Naive thymus-derived CD4-positive, alpha-beta T cell (primary cell): ENCODE results near the gene DNAJC5. TPM values are rescaled to one million over a fixed set of nuclear protein-coding genes. Genes with fewer than 3 reads are reported as not detected.
"Not testable (repeated sequence)": the region's sequence is repeated elsewhere in the genome, so short reads cannot be mapped to it uniquely, and the experiment has no call there.

ENCODE experiments used
- ATAC-seq: fragments of 150-1000 bp; cut with Tn5 transposase; 2 replicates; pipeline ENCODE4 v1.10.0; 2021; ENCODE audit warnings: mild to moderate bottlenecking, moderate library complexity
- CTCF ChIA-PET: fragments of 350-600 bp; sonication (Branson Sonifier 250); formaldehyde crosslinking; loops from one replicate; lab custom pipeline; 2021; ENCODE audit warnings: antibody characterized with exemption; lab: Charles Lee
- POLR2A ChIA-PET: fragments of 350-600 bp; sonication (Branson Sonifier 250); formaldehyde crosslinking; loops from one replicate; lab custom pipeline; 2021; ENCODE audit warnings: antibody characterized with exemption, inconsistent platforms; lab: Charles Lee
- DNase-seq, 9 donors: peaks; one replicate each; pipeline versions ENCODE4 v3.0.0 to v3.0.0-alpha.2; 2020 to 2022; ENCODE audit warnings: mixed read lengths in 1 of 9
- H3K27ac ChIP-seq: one replicate; pipeline ENCODE4 v1.7.0; 2013; ENCODE audit warnings: mild to moderate bottlenecking, low read depth, low read length, moderate library complexity
- H3K27me3 ChIP-seq, 2 donors: one replicate each; pipeline ENCODE4 v1.7.0; 2013; ENCODE audit warnings: low read length in 2 of 2, mild to moderate bottlenecking in 2 of 2, moderate library complexity in 2 of 2; ENCODE audit not compliant: control insufficient read depth in 2 of 2, insufficient read depth in 2 of 2
- H3K36me3 ChIP-seq, 3 experiments: 1 replicate in 2 of 3; 2 replicates in 1 of 3; pipeline ENCODE4 v1.7.0; 2013; ENCODE audit warnings: low read length in 3 of 3, mild to moderate bottlenecking in 3 of 3, moderate library complexity in 1 of 3; ENCODE audit not compliant: insufficient read depth in 3 of 3, control insufficient read depth in 2 of 3
- H3K4me1 ChIP-seq, 2 donors: one replicate each; pipeline ENCODE4 v1.7.0; 2013; ENCODE audit warnings: low read length in 2 of 2, mild to moderate bottlenecking in 2 of 2, moderate library complexity in 1 of 2; ENCODE audit not compliant: control insufficient read depth in 2 of 2, insufficient read depth in 2 of 2
- H3K4me3 ChIP-seq: 2 replicates; pipeline ENCODE4 v1.7.0; 2013; ENCODE audit warnings: mild to moderate bottlenecking, low read length
- H3K9me3 ChIP-seq, 3 experiments: 1 replicate in 2 of 3; 2 replicates in 1 of 3; pipeline ENCODE4 v1.7.0; 2013; ENCODE audit warnings: low read length in 3 of 3; ENCODE audit not compliant: control insufficient read depth in 2 of 3
- H3K27ac Mint-ChIP-seq, 9 donors: one replicate each; pipeline ENCODE4 v1.8.0; 2020 to 2022; ENCODE audit warnings: mixed read lengths in 9 of 9, mild to moderate bottlenecking in 8 of 9, moderate library complexity in 5 of 9, inconsistent platforms in 2 of 9
- H3K27me3 Mint-ChIP-seq, 5 donors: one replicate each; pipeline ENCODE4 v1.8.0; 2021 to 2022; ENCODE audit warnings: mixed read lengths in 5 of 5, mild to moderate bottlenecking in 1 of 5
- H3K36me3 Mint-ChIP-seq, 5 donors: one replicate each; pipeline ENCODE4 v1.8.0; 2020 to 2022; ENCODE audit warnings: mixed read lengths in 5 of 5, mild to moderate bottlenecking in 3 of 5, inconsistent platforms in 1 of 5
- H3K4me1 Mint-ChIP-seq, 7 donors: one replicate each; pipeline ENCODE4 v1.8.0; 2020 to 2022; ENCODE audit warnings: mixed read lengths in 7 of 7, mild to moderate bottlenecking in 3 of 7, inconsistent platforms in 1 of 7
- H3K4me3 Mint-ChIP-seq, 10 donors: one replicate each; pipeline ENCODE4 v1.8.0; 2020 to 2022; ENCODE audit warnings: mild to moderate bottlenecking in 10 of 10, mixed read lengths in 10 of 10, moderate library complexity in 6 of 10, inconsistent platforms in 2 of 10
- H3K9me3 Mint-ChIP-seq, 11 donors: one replicate each; pipeline ENCODE4 v1.8.0; 2020 to 2022; ENCODE audit warnings: mixed read lengths in 11 of 11, mild to moderate bottlenecking in 4 of 11, inconsistent platforms in 1 of 11, moderate library complexity in 1 of 11
- intact Hi-C, 2 donors: fragments of 100-400 bp; cut with micrococcal nuclease; formaldehyde crosslinking; loops; one replicate each; pipeline ENCODE4 v1.15.1; 2023
- polyA plus RNA-seq, 2 donors: library from polyadenylated mRNA; unstranded; fragments of 300-500 nt; fragmentation: Illumina TruSeq; gene quantifications; one replicate each; pipeline ENCODE4 v1.2.3, GENCODE V29; 2021
- total RNA-seq, 6 experiments: library from RNA in 5 of 6; stranded (reverse) in 5 of 6; gene quantifications; 1 replicate in 5 of 6; 2 replicates in 1 of 6; pipeline ENCODE4 v1.2.3 and lab custom pipeline; 2021 to 2026

DNAJC5 gene
- total and polyA plus RNA-seq, 7 experiments from 2014 or later = 7.5 to 56.8 (median 45.4) TPM

GRCh38 chr20:63913768-63914167, 18.8 kb downstream of the DNAJC5 start:
- DNase-seq (no peak), ATAC-seq (no peak)
- peak overlapping the region in 1 of 9 donors; percentile 38 for H3K27ac Mint-ChIP-seq
- CTCF ChIA-PET = interaction anchor here (1.2 kb wide), 1 partner anchor 60 kb away, joined by 3 read pairs; no protein-coding TSS in a partner anchor
- peak overlapping the region in 1 of 10 donors; percentile 49 for H3K4me3 Mint-ChIP-seq
- H3K27me3 ChIP-seq = no peaks in the 10 kb centered on the region
- peaks cover 25 to 55% (median 36%) of the 10 kb centered on the region in 7 donors for H3K4me1 Mint-ChIP-seq
- intact Hi-C loops = no loop called here
- POLR2A ChIA-PET = no interaction called here
- no peaks in the 10 kb centered on the region for H3K27me3 Mint-ChIP-seq
- H3K27ac ChIP-seq = no peak overlapping the region
- H3K9me3 Mint-ChIP-seq = peaks cover 0 to 9% (median 3%) of the 10 kb centered on the region in 11 donors
- H3K4me3 ChIP-seq = no peak overlapping the region
- H3K9me3 ChIP-seq = no peaks in the 10 kb centered on the region
- H3K4me1 ChIP-seq = peaks cover 3 to 17% of the 10 kb centered on the region in 2 donors
- H3K36me3 ChIP-seq = peaks cover 0 to 20% (median 0%) of the 10 kb centered on the region in 3 experiments
- peaks cover 0 to 35% (median 16%) of the 10 kb centered on the region in 5 donors for H3K36me3 Mint-ChIP-seq

GRCh38 chr20:63915471-63915870, 20.5 kb downstream of the DNAJC5 start:
- intact Hi-C loops = no loop called here
- H3K36me3 Mint-ChIP-seq = peaks cover 0 to 32% (median 17%) of the 10 kb centered on the region in 5 donors

GRCh38 chr20:63916371-63916939, 21.5 kb downstream of the DNAJC5 start:
- peaks cover 0 to 32% (median 17%) of the 10 kb centered on the region in 5 donors for H3K36me3 Mint-ChIP-seq
- CTCF ChIA-PET, H3K27me3 Mint-ChIP-seq, ATAC-seq, H3K4me3 ChIP-seq, H3K9me3 ChIP-seq, H3K4me1 ChIP-seq, intact Hi-C loops, H3K9me3 Mint-ChIP-seq, H3K27me3 ChIP-seq, H3K4me3 Mint-ChIP-seq, DNase-seq, H3K27ac ChIP-seq: not testable (repeated sequence)
- H3K36me3 ChIP-seq = peaks cover 0 to 31% (median 0%) of the 10 kb centered on the region in 3 experiments
- peak overlapping the region in 2 of 9 donors; percentile 22 to 52 for H3K27ac Mint-ChIP-seq
- POLR2A ChIA-PET = interaction anchor here (1.0 kb wide), 1 partner anchor 9 kb away, joined by 3 read pairs; no protein-coding TSS in a partner anchor
- H3K4me1 Mint-ChIP-seq = peaks cover 10 to 35% (median 20%) of the 10 kb centered on the region in 7 donors

More at GRCh38 chr20:63915471-63915870, 20.5 kb downstream of the DNAJC5 start:
- no peaks in the 10 kb centered on the region for H3K9me3 ChIP-seq
- H3K27me3 Mint-ChIP-seq = no peaks in the 10 kb centered on the region
- no peak overlapping the region for H3K27ac ChIP-seq
- H3K27ac Mint-ChIP-seq = peak overlapping the region in 1 of 9 donors; percentile 57
- H3K9me3 Mint-ChIP-seq = peaks cover 0 to 9% (median 3%) of the 10 kb centered on the region in 11 donors
- peaks cover 3 to 14% of the 10 kb centered on the region in 2 donors for H3K4me1 ChIP-seq
- ChIA-PET CTCF (no interaction called here), POLR2A (interaction anchor here (0.7 to 1.0 kb wide), 2 partner anchors 8 to 10 kb away, joined by 3 to 8 read pairs; no protein-coding TSS in a partner anchor)
- H3K27me3 ChIP-seq = no peaks in the 10 kb centered on the region
- no peak overlapping the region for H3K4me3 Mint-ChIP-seq
- DNase-seq (no peak), ATAC-seq (no peak)
- peaks cover 0 to 31% (median 0%) of the 10 kb centered on the region in 3 experiments for H3K36me3 ChIP-seq
- H3K4me3 ChIP-seq = no peak overlapping the region
- peaks cover 19 to 45% (median 29%) of the 10 kb centered on the region in 7 donors for H3K4me1 Mint-ChIP-seq

DNA sequence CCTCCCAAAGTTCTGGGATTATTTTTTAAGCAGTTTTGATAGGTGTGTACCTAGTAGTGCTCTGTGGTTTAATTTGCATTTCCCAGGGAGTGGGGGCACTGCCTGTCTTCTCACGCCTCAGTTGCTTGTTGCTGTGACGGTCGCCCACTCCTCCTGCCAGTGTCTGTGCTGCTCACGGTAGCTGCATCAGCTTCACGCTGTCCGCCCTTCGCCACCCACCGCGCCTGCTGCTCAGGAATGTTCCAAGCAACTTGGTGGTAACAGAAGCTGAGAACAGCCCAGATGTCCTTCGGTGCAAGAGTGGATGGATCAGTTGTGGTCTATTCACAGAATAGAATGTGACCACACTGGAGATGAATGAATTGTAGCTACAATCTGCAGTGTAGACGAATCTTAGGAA, 22.9 kb downstream of the DNAJC5 start:
- H3K36me3 ChIP-seq = peaks cover 0 to 36% (median 0%) of the 10 kb centered on the region in 3 experiments
- no peaks in the 10 kb centered on the region for H3K9me3 ChIP-seq
- H3K4me1 Mint-ChIP-seq = peaks cover 6 to 27% (median 15%) of the 10 kb centered on the region in 7 donors
- no peaks in the 10 kb centered on the region for H3K27me3 ChIP-seq
- peaks cover 0 to 9% (median 3%) of the 10 kb centered on the region in 11 donors for H3K9me3 Mint-ChIP-seq
- H3K27ac Mint-ChIP-seq = peak overlapping the region in 2 of 9 donors; percentile 22 to 27
- no peak overlapping the region for H3K4me3 Mint-ChIP-seq
- ATAC-seq (no peak), DNase-seq (no peak)
- ChIA-PET POLR2A (interaction anchor here (0.6 to 0.8 kb wide), 2 partner anchors 17 to 32 kb away, joined by 3 read pairs; no protein-coding TSS in a partner anchor), CTCF (interaction anchor here (0.6 to 1.0 kb wide), 2 partner anchors 12 to 16 kb away, joined by 3 to 4 read pairs; no protein-coding TSS in a partner anchor)
- peaks cover 0 to 32% (median 17%) of the 10 kb centered on the region in 5 donors for H3K36me3 Mint-ChIP-seq
- no peak overlapping the region for H3K27ac ChIP-seq
- no peaks in the 10 kb centered on the region for H3K4me1 ChIP-seq
- intact Hi-C loops = no loop called here
- H3K4me3 ChIP-seq = no peak overlapping the region
- H3K27me3 Mint-ChIP-seq = no peaks in the 10 kb centered on the region

GRCh38 chr20:63919130-63919529, 24.2 kb downstream of the DNAJC5 start:
- CTCF ChIA-PET = no interaction called here
- intact Hi-C loops = no loop called here
- POLR2A ChIA-PET = interaction anchor here (0.6 kb wide), 1 partner anchor 14 kb away, joined by 3 read pairs; no protein-coding TSS in a partner anchor
- Histone ChIP-seq H3K4me1 (no peaks in the 10 kb centered on the region), H3K27ac (no peak overlapping the region), H3K36me3 (peaks cover 0 to 36% (median 0%) of the 10 kb centered on the region in 3 experiments), H3K9me3 (no peaks in the 10 kb centered on the region), H3K27me3 (no peaks in the 10 kb centered on the region), H3K4me3 (no peak overlapping the region)
- no peaks in the 10 kb centered on the region for H3K27me3 Mint-ChIP-seq
- peaks cover 0 to 9% (median 3%) of the 10 kb centered on the region in 11 donors for H3K9me3 Mint-ChIP-seq
- no peak overlapping the region for H3K27ac Mint-ChIP-seq
- DNase-seq (no peak), ATAC-seq (no peak)
- peaks cover 9 to 31% (median 16%) of the 10 kb centered on the region in 7 donors for H3K4me1 Mint-ChIP-seq
- no peak overlapping the region for H3K4me3 Mint-ChIP-seq
- H3K36me3 Mint-ChIP-seq = peaks cover 0 to 32% (median 17%) of the 10 kb centered on the region in 5 donors

DNA sequence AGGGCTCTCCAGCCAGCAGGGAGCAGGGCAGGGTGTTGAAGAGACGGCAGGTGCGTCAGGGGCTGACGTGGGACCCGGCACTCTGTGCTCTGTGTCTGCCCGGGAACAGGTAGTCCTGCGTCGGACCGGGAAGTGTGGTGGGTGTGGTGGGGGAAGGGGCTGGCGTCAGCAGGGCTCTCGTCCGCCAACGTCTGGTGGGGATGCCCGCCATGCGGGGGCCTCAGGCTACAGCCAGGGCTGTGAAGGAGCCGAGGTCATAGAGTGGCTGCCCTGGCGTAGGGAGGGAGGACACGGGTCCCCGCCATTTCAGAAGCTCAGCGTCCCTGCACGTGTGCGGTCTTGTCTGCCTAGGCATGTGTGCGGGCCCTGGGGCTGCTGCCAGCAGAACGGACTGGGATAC, 25.3 kb downstream of the DNAJC5 start:
- peak overlapping the region in 1 of 9 donors; percentile 65 for H3K27ac Mint-ChIP-seq
- peaks cover 13 to 31% (median 24%) of the 10 kb centered on the region in 7 donors for H3K4me1 Mint-ChIP-seq
- ChIA-PET POLR2A (no interaction called here), CTCF (no interaction called here)
- peaks cover 0 to 36% (median 0%) of the 10 kb centered on the region in 3 experiments for H3K36me3 ChIP-seq
- H3K27me3 Mint-ChIP-seq = no peaks in the 10 kb centered on the region
- H3K4me1 ChIP-seq = no peaks in the 10 kb centered on the region
- no peaks in the 10 kb centered on the region for H3K9me3 ChIP-seq
- H3K27ac ChIP-seq = no peak overlapping the region
- H3K27me3 ChIP-seq = no peaks in the 10 kb centered on the region
- intact Hi-C loops = no loop called here
- no peak for DNase-seq
- H3K4me3 Mint-ChIP-seq = no peak overlapping the region
- ATAC-seq = no peak
- H3K9me3 Mint-ChIP-seq = peaks cover 0 to 9% (median 3%) of the 10 kb centered on the region in 11 donors
- H3K4me3 ChIP-seq = no peak overlapping the region
- H3K36me3 Mint-ChIP-seq = peaks cover 0 to 32% (median 14%) of the 10 kb centered on the region in 5 donors
